ENCODE measurements around the gene EFNA2. TPM values are rescaled to one million over a fixed set of nuclear protein-coding genes. Genes with fewer than 3 reads are reported as not detected.

EFNA2 gene
- total RNA-seq, 1 experiment from 2014 or later: 12.2 TPM

- Histone ChIP-seq H3K4me3 (replicated peaks in 1 of 2; ENCODE audit: low read depth in 1 of 2, low read length in 2 of 2) (peak overlapping the region; percentile 68 to 74), H3K9me3 (ENCODE audit: control insufficient read depth in 1 of 2, insufficient read depth in 1 of 2, low read depth in 1 of 2, low read length in 2 of 2) (no peaks in the 10 kb centered on the region), H3K9me2 (ENCODE audit: insufficient read depth) (no peaks in the 10 kb centered on the region), H3K4me2 (ENCODE audit: low read length) (peak overlapping the region; percentile 99), H3K27me3 (ENCODE audit: insufficient read depth, low read length) (no peaks in the 10 kb centered on the region), H3K27ac (ENCODE audit: low read depth, low read length) (peak overlapping the region; percentile 99), H3K4me1 (ENCODE audit: control insufficient read depth in 1 of 2, insufficient read depth in 2 of 2, low read length in 2 of 2) (peaks cover 20 to 72% of the 10 kb centered on the region in 2 experiments), H3K9ac (ENCODE audit: low read length) (peak overlapping the region; percentile 91), H4K20me1 (ENCODE audit: insufficient read depth) (peaks cover 3% of the 10 kb centered on the region; the same call in 1 of the 2 replicates), H3K36me3 (ENCODE audit: control insufficient read depth in 1 of 2, insufficient read depth in 2 of 2, low read length in 2 of 2) (peaks cover 28 to 54% of the 10 kb centered on the region in 2 experiments), H3K79me2 (ENCODE audit: insufficient read depth, low read length) (peaks cover 76% of the 10 kb centered on the region), H2AFZ (ENCODE audit: low read depth, low read length, poor library complexity, severe bottlenecking) (no peak overlapping the region)
- RAD21 ChIA-PET (ENCODE audit: low non-redundant PET in 1 of 2, low total read pairs in 2 of 2, uncharacterized antibody in 2 of 2, unreplicated experiment in 2 of 2): interaction anchor here (1.0 to 1.5 kb wide), 6 partner anchors 9 to 16 kb away, joined by 3 to 12 read pairs (median 6); partner anchors contain the start of gene CIRBP (in 1 of the 2)
- POLR2A ChIA-PET: interaction anchor here (0.7 to 3.5 kb wide), 6 partner anchors 9 to 49 kb away, joined by 3 to 40 read pairs (median 7); partner anchors contain the start of gene CIRBP
- intact Hi-C loops (cut with micrococcal nuclease): no loop called here
- CTCF ChIA-PET: interaction anchor here (1.4 to 2.3 kb wide), 2 partner anchors 9 to 13 kb away, joined by 13 to 16 read pairs; no protein-coding TSS in a partner anchor
- DNase-seq (ENCODE audit: low read depth, low spot score): no peak
- no TSS peak for BruUV-seq (replicated peaks)
- peak; percentile 35 for ATAC-seq
- TF ChIP-seq CTCF (IDR thresholded peaks at IDR 0.05 in 2 of 3, conservative IDR thresholded peaks at IDR 0.05 in 1 of 3; ENCODE audit: borderline replicate concordance in 1 of 3, insufficient read depth in 1 of 3, low read depth in 2 of 3, low read length in 2 of 3): no peak
- TF ChIP-seq ZFX (IDR thresholded peaks at IDR 0.05): no peak
- no peak for TF ChIP-seq SIN3A (IDR thresholded peaks at IDR 0.05; ENCODE audit: low read depth)
- no peak for TF ChIP-seq RAD21 (IDR thresholded peaks at IDR 0.05; ENCODE audit: low read depth)
- no peak for TF ChIP-seq REST (IDR thresholded peaks at IDR 0.05; ENCODE audit: low read depth)
- no peak for TF ChIP-seq ZNF274 (IDR thresholded peaks at IDR 0.05; ENCODE audit: low read depth, low read length)
- no peak for TF ChIP-seq CEBPB (IDR thresholded peaks at IDR 0.05; ENCODE audit: low read depth)
- no peak for TF ChIP-seq CBX3 (IDR thresholded peaks at IDR 0.05; ENCODE audit: low read depth)
- no peak for TF ChIP-seq POLR2A (IDR thresholded peaks at IDR 0.05; ENCODE audit: borderline replicate concordance, extremely low read depth, insufficient read depth, insufficient read length)
- no peak for TF ChIP-seq EZH2phosphoT487 (IDR thresholded peaks at IDR 0.05; ENCODE audit: borderline replicate concordance)
- TF ChIP-seq EZH2 (IDR thresholded peaks at IDR 0.05): no peak
- no peak for TF ChIP-seq SRF (IDR thresholded peaks at IDR 0.05; ENCODE audit: low read depth)
- TF ChIP-seq JUND (IDR thresholded peaks at IDR 0.05): no peak
- TF ChIP-seq EGR1 (IDR thresholded peaks at IDR 0.05; ENCODE audit: low read depth): no peak
- TF ChIP-seq ELF1 (IDR thresholded peaks at IDR 0.05; ENCODE audit: borderline replicate concordance, low read depth): no peak
- peak; percentile 54 for TF ChIP-seq POLR2AphosphoS5 (IDR thresholded peaks at IDR 0.05; ENCODE audit: low read depth, low read length)
- TF ChIP-seq FOSL1 (IDR thresholded peaks at IDR 0.05; ENCODE audit: low read depth): peak; percentile 52
- TF ChIP-seq YY1 (IDR thresholded peaks at IDR 0.05; ENCODE audit: extremely low read depth, insufficient replicate concordance, low read depth, low read length): no peak
- no peak for TF ChIP-seq ZBTB33 (IDR thresholded peaks at IDR 0.05; ENCODE audit: extremely low read depth, insufficient replicate concordance, low read length)
- 0 out of 2 replicates have a peak, but pooled peaks have one; percentile 20 for TF ChIP-seq MAX (IDR thresholded peaks at IDR 0.05)
Measured at GRCh38 chr19:1252821-1253513, 32.7 kb upstream of the EFNA2 start.
